Right kidney (tissue), 1 donor: Measurements from ENCODE around the gene SRP9.
"Not testable (repeated sequence)": the region's sequence is repeated elsewhere in the genome, so short reads cannot be mapped to it uniquely, and the experiment has no call there.

ENCODE experiments used
- DNase-seq: peaks from one replicate; pipeline ENCODE4 v3.0.0-alpha.2; 2016

The SRP9 gene

GRCh38 chr1:225752245-225752644 lies 25.4 kb upstream of the SRP9 start:
- DNase-seq: no peak

- DNase-seq: no peak
Measured at GRCh38 chr1:225754940-225755641, 22.5 kb upstream of the SRP9 start.

- no peak for DNase-seq
Measured at GRCh38 chr1:225755671-225756319, 21.8 kb upstream of the SRP9 start.

GRCh38 chr1:225757927-225758656 lies 19.5 kb upstream of the SRP9 start:
- DNase-seq: no peak

- not testable (repeated sequence) for DNase-seq
Measured at GRCh38 chr1:225759972-225760371, 17.7 kb upstream of the SRP9 start.

GRCh38 chr1:225760531-225760930 lies 17.1 kb upstream of the SRP9 start:
- DNase-seq: no peak

GRCh38 chr1:225761395-225761794 lies 16.2 kb upstream of the SRP9 start:
- not testable (repeated sequence) for DNase-seq

- DNase-seq: no peak
Measured at GRCh38 chr1:225762002-225762441, 15.6 kb upstream of the SRP9 start.

GRCh38 chr1:225762444-225762843 lies 15.2 kb upstream of the SRP9 start:
- DNase-seq: no peak

GRCh38 chr1:225763716-225764548 lies 13.7 kb upstream of the SRP9 start:
- no peak for DNase-seq

- no peak for DNase-seq
Measured at GRCh38 chr1:225765982-225766674, 11.5 kb upstream of the SRP9 start.

- DNase-seq: no peak
Measured at GRCh38 chr1:225766967-225767633, 10.5 kb upstream of the SRP9 start.

GRCh38 chr1:225767634-225768540 lies 9.7 kb upstream of the SRP9 start:
- peak; percentile 61 for DNase-seq

- DNase-seq: peak; percentile 22
Measured at GRCh38 chr1:225768662-225769426, 8.8 kb upstream of the SRP9 start.

GRCh38 chr1:225769687-225770086 lies 7.9 kb upstream of the SRP9 start:
- no peak for DNase-seq

- peak; percentile 15 for DNase-seq
Measured at GRCh38 chr1:225770561-225771248, 6.9 kb upstream of the SRP9 start.

- peak; percentile 59 for DNase-seq
Measured at GRCh38 chr1:225771661-225772322, 5.8 kb upstream of the SRP9 start.

GRCh38 chr1:225772323-225772768 lies 5.3 kb upstream of the SRP9 start:
- peak; percentile 63 for DNase-seq
